CD14-positive monocyte (primary cell): ENCODE results near the gene PIAS1. TPM values are rescaled to one million over a fixed set of nuclear protein-coding genes. Genes with fewer than 3 reads are reported as not detected.

Source experiments
- DNase-seq, 3 donors: peaks; one replicate each; pipeline ENCODE4 v3.0.0-alpha.2; 2011 to 2022
- H2AFZ ChIP-seq: 2 replicates; pipeline ENCODE4 v1.6.0; 2012; ENCODE audit warnings: mild to moderate bottlenecking, low read depth, low read length, inconsistent platforms; ENCODE audit not compliant: insufficient read depth, poor library complexity, severe bottlenecking
- H3K27ac ChIP-seq, 2 donors: 1 replicate in 1 of 2; 2 replicates in 1 of 2; pipeline ENCODE4 v1.5.1; 2012 to 2013; ENCODE audit warnings: low read length in 2 of 2, control low read depth in 1 of 2, inconsistent platforms in 1 of 2, low read depth in 1 of 2, mild to moderate bottlenecking in 1 of 2
- H3K27me3 ChIP-seq, 2 donors: one replicate each; pipeline versions ENCODE4 v1.6.0 to v1.6.1; 2011 to 2013; ENCODE audit warnings: low read length in 2 of 2; ENCODE audit not compliant: control insufficient read depth in 2 of 2, insufficient read depth in 2 of 2
- H3K36me3 ChIP-seq, 2 donors: replicated peaks in 1 of 2; 1 replicate in 1 of 2; 2 replicates in 1 of 2; pipeline versions ENCODE4 v1.5.1 to v1.6.1; 2012 to 2013; ENCODE audit warnings: low read length in 2 of 2, control low read depth in 1 of 2, inconsistent platforms in 1 of 2, mild to moderate bottlenecking in 1 of 2; ENCODE audit not compliant: insufficient read depth in 2 of 2, control insufficient read depth in 1 of 2
- H3K4me1 ChIP-seq, 2 donors: 1 replicate in 1 of 2; 2 replicates in 1 of 2; pipeline versions ENCODE4 v1.5.1 to v1.6.1; 2012 to 2013; ENCODE audit warnings: low read length in 2 of 2, control low read depth in 1 of 2, inconsistent platforms in 1 of 2, mild to moderate bottlenecking in 1 of 2, moderate library complexity in 1 of 2; ENCODE audit not compliant: insufficient read depth in 2 of 2, control insufficient read depth in 1 of 2
- H3K4me2 ChIP-seq: replicated peaks from 2 replicates; pipeline ENCODE3; 2012; ENCODE audit warnings: low read length, moderate library complexity, mild to moderate bottlenecking; ENCODE audit not compliant: poor library complexity, severe bottlenecking; ENCODE audit errors: extremely low read depth
- H3K4me3 ChIP-seq, 3 experiments: fragments of 200-600 bp in 1 of 3; sonication (generic) in 1 of 3; replicated peaks in 1 of 3; 1 replicate in 2 of 3; 2 replicates in 1 of 3; pipeline ENCODE4 v1.5.1; 2011 to 2013; ENCODE audit warnings: low read length in 3 of 3, mild to moderate bottlenecking in 3 of 3, control low read depth in 2 of 3, low read depth in 2 of 3, inconsistent platforms in 1 of 3, moderate library complexity in 1 of 3
- H3K79me2 ChIP-seq: 2 replicates; pipeline ENCODE4 v1.6.0; 2012; ENCODE audit warnings: mild to moderate bottlenecking, control low read depth, inconsistent platforms, low read length, moderate library complexity; ENCODE audit not compliant: insufficient read depth
- H3K9ac ChIP-seq: 2 replicates; pipeline ENCODE4 v1.6.0; 2017; ENCODE audit warnings: low read length, mild to moderate bottlenecking; ENCODE audit not compliant: insufficient read depth, poor library complexity, severe bottlenecking
- H3K9me3 ChIP-seq, 2 donors: replicated peaks in 1 of 2; 1 replicate in 1 of 2; 2 replicates in 1 of 2; pipeline versions ENCODE4 v1.5.1 to v1.6.1; 2012 to 2013; ENCODE audit warnings: low read length in 2 of 2, control low read depth in 1 of 2; ENCODE audit not compliant: control insufficient read depth in 1 of 2, insufficient read depth in 1 of 2
- H4K20me1 ChIP-seq: 2 replicates; pipeline ENCODE4 v1.6.0; 2012; ENCODE audit warnings: mild to moderate bottlenecking, low read length, control low read depth, moderate library complexity; ENCODE audit not compliant: insufficient read depth
- H3K27ac Mint-ChIP-seq, 7 donors: one replicate each; pipeline ENCODE4 v1.8.0; 2020; ENCODE audit warnings: mild to moderate bottlenecking in 7 of 7, mixed read lengths in 7 of 7, moderate library complexity in 6 of 7, inconsistent platforms in 2 of 7
- H3K27me3 Mint-ChIP-seq, 3 donors: one replicate each; pipeline ENCODE4 v1.8.0; 2021 to 2022; ENCODE audit warnings: low read depth in 3 of 3, mild to moderate bottlenecking in 3 of 3, mixed read lengths in 3 of 3, moderate library complexity in 3 of 3, inconsistent platforms in 1 of 3
- H3K36me3 Mint-ChIP-seq, 2 donors: one replicate each; pipeline ENCODE4 v1.8.0; 2020; ENCODE audit warnings: mixed read lengths in 2 of 2, inconsistent platforms in 1 of 2, mild to moderate bottlenecking in 1 of 2
- H3K4me1 Mint-ChIP-seq: one replicate; pipeline ENCODE4 v1.8.0; 2020; ENCODE audit warnings: mild to moderate bottlenecking, mixed read lengths
- H3K4me3 Mint-ChIP-seq, 2 donors: one replicate each; pipeline ENCODE4 v1.8.0; 2020; ENCODE audit warnings: mild to moderate bottlenecking in 2 of 2, mixed read lengths in 2 of 2, moderate library complexity in 1 of 2
- H3K9me3 Mint-ChIP-seq, 7 donors: one replicate each; pipeline ENCODE4 v1.8.0; 2020 to 2022; ENCODE audit warnings: mixed read lengths in 7 of 7, mild to moderate bottlenecking in 6 of 7, moderate library complexity in 6 of 7, inconsistent platforms in 2 of 7
- WGBS: methylation state at CpG from one replicate; pipeline ENCODE4 v1.1.5; 2013; ENCODE audit warnings: missing lambda C conversion rate; ENCODE audit not compliant: insufficient coverage; 5-methylcytosine and 5-hydroxymethylcytosine counted together
- intact Hi-C, 2 donors: fragments of 100-400 bp; cut with micrococcal nuclease; formaldehyde crosslinking; loops; one replicate each; pipeline versions ENCODE4 v1.15.0 to v1.15.1; 2023
- polyA plus RNA-seq, 3 donors: library from polyadenylated mRNA; depleted of rRNA in 1 of 3; unstranded in 2 of 3; stranded (reverse) in 1 of 3; fragments of 300-500 nt in 2 of 3; fragments of >200 nt in 1 of 3; fragmentation: Illumina TruSeq in 2 of 3; gene quantifications; 1 replicate in 2 of 3; 2 replicates in 1 of 3; pipeline ENCODE4 v1.2.3, GENCODE V29; 2012 to 2021
- TF ChIP-seq, protein P1 (sequence below): fragments of 200-600 bp; IDR thresholded peaks from one replicate; pipeline ENCODE4 v1.8.0; 2022; ENCODE audit warnings: antibody characterized with exemption, mild to moderate bottlenecking

Gene PIAS1
- polyA plus RNA-seq, 3 donors, result 47.3 to 109 (median 89.8) TPM

GRCh38 chr15:68078365-68078764, 24.2 kb downstream of the PIAS1 start:
- Mint-ChIP-seq H3K36me3 (peaks cover 2 to 13% of the 10 kb centered on the region in 2 donors), H3K27me3 (no peaks in the 10 kb centered on the region), H3K4me3 (no peak overlapping the region), H3K9me3 (no peaks in the 10 kb centered on the region), H3K27ac (peak overlapping the region in 2 of 7 donors; percentile 26 to 45), H3K4me1 (peaks cover 58% of the 10 kb centered on the region)
- H3K4me3 ChIP-seq, result no peak overlapping the region
- DNase-seq, result no peak
- peak overlapping the region in 1 of 2 donors; percentile 47 for H3K27ac ChIP-seq
- intact Hi-C loops, result no loop called here
- no peak overlapping the region for H2AFZ ChIP-seq
- no peaks in the 10 kb centered on the region for H3K9me3 ChIP-seq
- H3K27me3 ChIP-seq, result no peaks in the 10 kb centered on the region
- H3K4me1 ChIP-seq, result peaks cover 12 to 22% of the 10 kb centered on the region in 2 donors
- TF ChIP-seq, protein P1, sequence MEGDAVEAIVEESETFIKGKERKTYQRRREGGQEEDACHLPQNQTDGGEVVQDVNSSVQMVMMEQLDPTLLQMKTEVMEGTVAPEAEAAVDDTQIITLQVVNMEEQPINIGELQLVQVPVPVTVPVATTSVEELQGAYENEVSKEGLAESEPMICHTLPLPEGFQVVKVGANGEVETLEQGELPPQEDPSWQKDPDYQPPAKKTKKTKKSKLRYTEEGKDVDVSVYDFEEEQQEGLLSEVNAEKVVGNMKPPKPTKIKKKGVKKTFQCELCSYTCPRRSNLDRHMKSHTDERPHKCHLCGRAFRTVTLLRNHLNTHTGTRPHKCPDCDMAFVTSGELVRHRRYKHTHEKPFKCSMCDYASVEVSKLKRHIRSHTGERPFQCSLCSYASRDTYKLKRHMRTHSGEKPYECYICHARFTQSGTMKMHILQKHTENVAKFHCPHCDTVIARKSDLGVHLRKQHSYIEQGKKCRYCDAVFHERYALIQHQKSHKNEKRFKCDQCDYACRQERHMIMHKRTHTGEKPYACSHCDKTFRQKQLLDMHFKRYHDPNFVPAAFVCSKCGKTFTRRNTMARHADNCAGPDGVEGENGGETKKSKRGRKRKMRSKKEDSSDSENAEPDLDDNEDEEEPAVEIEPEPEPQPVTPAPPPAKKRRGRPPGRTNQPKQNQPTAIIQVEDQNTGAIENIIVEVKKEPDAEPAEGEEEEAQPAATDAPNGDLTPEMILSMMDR, result no peak
- H4K20me1 ChIP-seq, result peaks cover 100% of the 10 kb centered on the region
- H3K4me2 ChIP-seq, result no peak overlapping the region
- no peak overlapping the region for H3K9ac ChIP-seq
- peaks cover 100% of the 10 kb centered on the region for H3K79me2 ChIP-seq
- peaks cover 0 to under 1% of the 10 kb centered on the region in 2 donors for H3K36me3 ChIP-seq
- no CpG with 5 or more reads among the region's 3 CpGs for WGBS

DNA sequence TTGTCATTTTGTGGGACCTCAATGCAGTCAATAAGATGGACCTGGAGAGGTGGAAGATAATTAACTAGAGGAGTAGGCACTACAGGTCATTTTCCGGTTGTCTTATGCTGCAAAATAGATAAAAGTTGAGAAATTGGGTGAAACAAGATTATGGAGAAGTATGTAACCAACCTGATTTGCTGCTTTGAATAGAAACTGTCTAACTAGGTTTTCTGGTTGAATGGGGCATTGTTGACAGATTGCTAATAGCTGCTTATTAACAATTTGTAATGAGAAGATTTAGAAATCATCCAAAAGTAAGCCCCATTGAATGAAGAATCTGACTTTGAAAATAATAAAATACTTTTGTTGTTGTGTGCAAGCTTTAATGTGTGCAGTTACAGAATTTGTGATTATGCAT, 26.2 kb downstream of the PIAS1 start:
- H3K9me3 ChIP-seq, result no peaks in the 10 kb centered on the region
- no peak overlapping the region for H3K9ac ChIP-seq
- TF ChIP-seq, protein P1, result no peak
- Mint-ChIP-seq H3K4me3 (no peak overlapping the region), H3K27me3 (no peaks in the 10 kb centered on the region), H3K36me3 (peaks cover 2 to 13% of the 10 kb centered on the region in 2 donors), H3K4me1 (peaks cover 60% of the 10 kb centered on the region), H3K9me3 (no peaks in the 10 kb centered on the region), H3K27ac (peak overlapping the region in 1 of 7 donors; percentile 36)
- H3K4me1 ChIP-seq, result peaks cover 12 to 22% of the 10 kb centered on the region in 2 donors
- no peak overlapping the region for H2AFZ ChIP-seq
- peaks cover 100% of the 10 kb centered on the region for H3K79me2 ChIP-seq
- intact Hi-C loops, result no loop called here
- H3K4me3 ChIP-seq, result no peak overlapping the region
- H3K4me2 ChIP-seq, result no peak overlapping the region
- no peaks in the 10 kb centered on the region for H3K27me3 ChIP-seq
- H4K20me1 ChIP-seq, result peaks cover 100% of the 10 kb centered on the region
- peak overlapping the region in 1 of 2 donors; percentile 39 for H3K27ac ChIP-seq
- 63% methylated on average over 1 of the region's 1 CpG for WGBS
- DNase-seq, result no peak
- no peaks in the 10 kb centered on the region for H3K36me3 ChIP-seq
